A673 (cell line): ENCODE results near the gene ITLN2. TPM values are rescaled to one million over a fixed set of nuclear protein-coding genes. Genes with fewer than 3 reads are reported as not detected.

Experiments used
- BruUV-seq: library from RNA; stranded (reverse); fragments of 400-500 nt; replicated peaks from 2 replicates; lab custom pipeline; 2021; lab: Mats Ljungman, UMichigan
- CTCF ChIA-PET: fragments of 300-600 bp; sonication (Branson Sonifier 250); formaldehyde crosslinking; loops from one replicate; lab custom pipeline; 2022; ENCODE audit warnings: antibody characterized with exemption; lab: Charles Lee
- POLR2A ChIA-PET: fragments of 300-600 bp; sonication (Branson Sonifier 250); formaldehyde crosslinking; loops from one replicate; lab custom pipeline; 2022; ENCODE audit warnings: antibody characterized with exemption; ENCODE audit not compliant: low non-redundant PET; lab: Charles Lee
- DNase-seq: peaks from one replicate; pipeline ENCODE4 v3.0.0-alpha.2; 2015; ENCODE audit warnings: low spot score
- H3K27ac ChIP-seq: fragments of 200-600 bp; sonication (generic); 2 replicates; pipeline ENCODE4 v1.5.1; 2016; ENCODE audit warnings: mixed run types, low read depth, mild to moderate bottlenecking, mixed read lengths, antibody characterized with exemption, low read length; ENCODE audit not compliant: poor library complexity, severe bottlenecking
- H3K27me3 ChIP-seq: fragments of 200-600 bp; sonication (generic); replicated peaks from 2 replicates; pipeline ENCODE4 v1.6.1; 2017; ENCODE audit warnings: mixed run types, low read depth, mild to moderate bottlenecking, mixed read lengths, antibody characterized with exemption, low read length; ENCODE audit not compliant: insufficient read depth, poor library complexity
- H3K36me3 ChIP-seq: fragments of 200-600 bp; sonication (generic); 2 replicates; pipeline ENCODE4 v1.6.1; 2016; ENCODE audit warnings: mixed run types, mild to moderate bottlenecking, mixed read lengths, antibody characterized with exemption, low read length; ENCODE audit not compliant: insufficient read depth, poor library complexity, severe bottlenecking
- H3K4me1 ChIP-seq: fragments of 200-600 bp; sonication (generic); 2 replicates; pipeline ENCODE4 v1.6.1; 2017; ENCODE audit warnings: mixed run types, mild to moderate bottlenecking, mixed read lengths, antibody characterized with exemption, low read length; ENCODE audit not compliant: insufficient read depth, poor library complexity, severe bottlenecking
- H3K4me3 ChIP-seq: fragments of 200-600 bp; sonication (generic); 2 replicates; pipeline ENCODE4 v1.5.1; 2016; ENCODE audit warnings: low read depth, mixed run types, mild to moderate bottlenecking, mixed read lengths, low read length; ENCODE audit not compliant: poor library complexity, severe bottlenecking
- H3K9me3 ChIP-seq: fragments of 200-600 bp; sonication (generic); 2 replicates; pipeline ENCODE4 v1.6.1; 2016; ENCODE audit warnings: mixed run types, low read depth, mild to moderate bottlenecking, mixed read lengths, antibody characterized with exemption, low read length; ENCODE audit not compliant: poor library complexity, severe bottlenecking
- CTCF ChIP-seq: fragments of 300-800, 200-600 bp; sonication (generic); conservative IDR thresholded peaks from 2 replicates; pipeline ENCODE4 v1.5.1; 2017; ENCODE audit warnings: low read depth, mild to moderate bottlenecking, antibody characterized with exemption, low read length, moderate library complexity, mixed read lengths
- EZH2 ChIP-seq: fragments of 200-600 bp; sonication (generic); IDR thresholded peaks from 2 replicates; pipeline ENCODE4 v1.6.1; 2017; ENCODE audit warnings: borderline replicate concordance, low read depth, mild to moderate bottlenecking, mixed read lengths, antibody characterized with exemption, low read length; ENCODE audit not compliant: poor library complexity, severe bottlenecking
- intact Hi-C: fragments of 100-400 bp; cut with micrococcal nuclease; formaldehyde crosslinking; loops from one replicate; pipeline ENCODE4 v1.10.0; 2022; ENCODE audit not compliant: unreplicated experiment
- total RNA-seq: library from RNA; stranded (reverse); gene quantifications from 2 replicates; pipeline ENCODE4 v1.2.3, GENCODE V29; 2021

ITLN2 gene
- total RNA-seq, 1 experiment from 2014 or later: not detected

DNA sequence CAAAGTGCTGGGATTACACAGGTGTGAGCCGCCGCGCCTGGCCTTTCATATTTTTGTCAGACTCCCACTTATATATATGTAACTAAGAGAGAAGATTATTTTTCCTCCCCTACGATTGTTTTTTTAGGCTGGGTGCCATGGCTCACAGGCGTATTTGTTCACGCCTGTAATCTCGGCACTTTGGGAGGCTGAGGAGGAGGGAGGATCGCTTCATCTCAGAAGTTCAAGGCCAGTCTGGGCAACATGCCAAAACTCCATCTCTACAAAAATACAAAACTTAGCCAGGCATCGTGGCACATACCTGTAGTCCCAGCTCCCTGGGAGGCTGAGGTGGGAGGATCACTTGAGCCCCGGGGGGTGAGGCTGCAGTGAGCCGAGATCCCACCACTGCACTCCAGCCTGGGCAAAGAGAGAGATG is 23.9 kb upstream of the ITLN2 start:
- BruUV-seq: no TSS peak
- H3K27ac ChIP-seq: no peak overlapping the region
- peaks cover 40% of the 10 kb centered on the region for H3K27me3 ChIP-seq
- CTCF ChIA-PET: no interaction called here
- intact Hi-C loops: no loop called here
- no peaks in the 10 kb centered on the region for H3K4me1 ChIP-seq
- no peaks in the 10 kb centered on the region for H3K36me3 ChIP-seq
- no peaks in the 10 kb centered on the region for H3K9me3 ChIP-seq
- no peak for TF ChIP-seq CTCF
- no peak overlapping the region for H3K4me3 ChIP-seq
- no peak for DNase-seq
- POLR2A ChIA-PET: no interaction called here

DNA sequence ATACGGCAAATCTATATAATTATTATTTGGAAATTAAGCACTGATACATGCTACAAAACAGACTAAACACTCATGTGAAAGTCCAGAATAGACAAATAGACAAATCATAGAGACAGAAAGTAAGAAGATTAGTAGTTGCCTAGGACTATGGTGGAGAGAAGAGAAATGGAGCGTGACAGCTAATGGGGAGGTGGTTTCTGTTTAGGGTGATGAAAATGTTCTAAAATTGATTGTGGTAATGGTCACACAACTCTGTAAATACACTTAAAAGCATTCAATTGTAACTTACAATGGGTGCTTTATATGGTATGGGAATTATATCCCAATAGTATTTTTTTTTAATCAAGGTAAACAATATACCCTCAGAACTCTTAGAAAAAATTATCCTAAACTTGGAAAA is 20.4 kb upstream of the ITLN2 start:
- no peak for DNase-seq
- Histone ChIP-seq H3K4me1 (no peaks in the 10 kb centered on the region), H3K4me3 (no peak overlapping the region), H3K27me3 (peaks cover 15% of the 10 kb centered on the region), H3K27ac (no peak overlapping the region), H3K9me3 (no peaks in the 10 kb centered on the region), H3K36me3 (no peaks in the 10 kb centered on the region)
- CTCF ChIA-PET: no interaction called here
- no TSS peak for BruUV-seq
- POLR2A ChIA-PET: no interaction called here
- TF ChIP-seq EZH2 (no peak), CTCF (no peak)
- intact Hi-C loops: no loop called here

- intact Hi-C loops: no loop called here
- DNase-seq: no peak
- no peaks in the 10 kb centered on the region for H3K36me3 ChIP-seq
- H3K9me3 ChIP-seq: no peaks in the 10 kb centered on the region
- no peak overlapping the region for H3K4me3 ChIP-seq
- H3K4me1 ChIP-seq: no peaks in the 10 kb centered on the region
- CTCF ChIA-PET: interaction anchor here (0.6 kb wide), 1 partner anchor 240 kb away, joined by 6 read pairs; no protein-coding TSS in a partner anchor
- POLR2A ChIA-PET: no interaction called here
- H3K27me3 ChIP-seq: peaks cover 15% of the 10 kb centered on the region
- no peak for TF ChIP-seq EZH2
- TF ChIP-seq CTCF: no peak
- no TSS peak for BruUV-seq
- H3K27ac ChIP-seq: no peak overlapping the region
Measured at GRCh38 chr1:160973491-160973890, 18.9 kb upstream of the ITLN2 start.
